ENCODE data around the gene CALU. TPM values are rescaled to one million over a fixed set of nuclear protein-coding genes. Genes with fewer than 3 reads are reported as not detected.

The CALU gene
- total and polyA plus RNA-seq, 2 donors (not counting 1 experiment from before 2014, with no cell fraction given): 5.1 to 11.2 TPM

GRCh38 chr7:128770233-128770632, 31.1 kb downstream of the CALU start:
- POLR2A ChIA-PET: no interaction called here
- Histone ChIP-seq H3K79me2 (ENCODE audit: control insufficient read depth, insufficient read depth, low read length) (no peaks in the 10 kb centered on the region), H2AFZ (ENCODE audit: insufficient read depth, low read depth, low read length, poor library complexity, severe bottlenecking) (no peak overlapping the region), H3K4me2 (replicated peaks; ENCODE audit: low read depth, low read length, poor library complexity, severe bottlenecking) (no peak overlapping the region), H3K27ac (ENCODE audit: low read length in 2 of 2) (no peak overlapping the region), H3K27me3 (replicated peaks in 1 of 4; ENCODE audit: control extremely low read depth in 1 of 4, control insufficient read depth in 3 of 4, insufficient read depth in 4 of 4, low read length in 3 of 4) (no peaks in the 10 kb centered on the region), H3K9ac (ENCODE audit: low read length) (no peak overlapping the region), H3K4me1 (ENCODE audit: control insufficient read depth in 2 of 2, insufficient read depth in 2 of 2, low read length in 2 of 2) (no peaks in the 10 kb centered on the region), H3K36me3 (replicated peaks in 1 of 2; ENCODE audit: control extremely low read depth in 1 of 2, control insufficient read depth in 1 of 2, extremely low read depth in 1 of 2, insufficient read depth in 2 of 2, low read length in 1 of 2) (peaks cover 8 to 59% of the 10 kb centered on the region in 2 experiments), H3K4me3 (ENCODE audit: control extremely low read depth in 1 of 5, extremely low read depth in 1 of 5, insufficient read depth in 1 of 5, low read depth in 2 of 5, low read length in 4 of 5) (no peak overlapping the region), H4K20me1 (ENCODE audit: control insufficient read depth, insufficient read depth, low read length, poor library complexity, severe bottlenecking) (no peaks in the 10 kb centered on the region), H3K9me3 (ENCODE audit: control extremely low read depth in 1 of 3, control insufficient read depth in 2 of 3, insufficient read depth in 1 of 3, low read length in 2 of 3) (no peaks in the 10 kb centered on the region)
- CTCF ChIA-PET: interaction anchor here (0.7 kb wide), 1 partner anchor 642 kb away, joined by 5 read pairs; no protein-coding TSS in a partner anchor
- WGBS (ENCODE audit: insufficient coverage): no CpG with 5 or more reads among the region's 2 CpGs
- Mint-ChIP-seq H3K4me3 (no peak overlapping the region), H3K27ac (no peak overlapping the region), H3K9me3 (ENCODE audit: insufficient read depth) (no peaks in the 10 kb centered on the region), H3K4me1 (no peaks in the 10 kb centered on the region), H3K27me3 (no peaks in the 10 kb centered on the region)
- intact Hi-C loops (cut with micrococcal nuclease): no loop called here
- TF ChIP-seq EZH2 (IDR thresholded peaks at IDR 0.05; ENCODE audit: borderline replicate concordance, insufficient read depth, low read depth, low read length, poor library complexity, severe bottlenecking) (no peak), CTCF (IDR thresholded peaks at IDR 0.05) (no peak)
- no peak for DNase-seq
- ATAC-seq (ENCODE audit: low read depth): no peak

- Histone ChIP-seq H4K20me1 (ENCODE audit: control insufficient read depth, insufficient read depth, low read length, poor library complexity, severe bottlenecking) (no peaks in the 10 kb centered on the region), H3K79me2 (ENCODE audit: control insufficient read depth, insufficient read depth, low read length) (no peaks in the 10 kb centered on the region), H2AFZ (ENCODE audit: insufficient read depth, low read depth, low read length, poor library complexity, severe bottlenecking) (no peak overlapping the region), H3K4me1 (ENCODE audit: control insufficient read depth in 2 of 2, insufficient read depth in 2 of 2, low read length in 2 of 2) (no peaks in the 10 kb centered on the region), H3K36me3 (replicated peaks in 1 of 2; ENCODE audit: control extremely low read depth in 1 of 2, control insufficient read depth in 1 of 2, extremely low read depth in 1 of 2, insufficient read depth in 2 of 2, low read length in 1 of 2) (peaks cover 0 to 40% of the 10 kb centered on the region in 2 experiments), H3K4me2 (replicated peaks; ENCODE audit: low read depth, low read length, poor library complexity, severe bottlenecking) (no peak overlapping the region), H3K27ac (ENCODE audit: low read length in 2 of 2) (no peak overlapping the region), H3K4me3 (ENCODE audit: control extremely low read depth in 1 of 5, extremely low read depth in 1 of 5, insufficient read depth in 1 of 5, low read depth in 2 of 5, low read length in 4 of 5) (no peak overlapping the region), H3K27me3 (replicated peaks in 1 of 4; ENCODE audit: control extremely low read depth in 1 of 4, control insufficient read depth in 3 of 4, insufficient read depth in 4 of 4, low read length in 3 of 4) (peaks cover 0 to 4% (median 2%) of the 10 kb centered on the region in 4 experiments), H3K9ac (ENCODE audit: low read length) (no peak overlapping the region), H3K9me3 (ENCODE audit: control extremely low read depth in 1 of 3, control insufficient read depth in 2 of 3, insufficient read depth in 1 of 3, low read length in 2 of 3) (peaks cover 1 to 7% (median 2%) of the 10 kb centered on the region in 3 donors)
- ChIA-PET POLR2A (interaction anchor here (0.6 kb wide), 1 partner anchor 27 kb away, joined by 3 read pairs; no protein-coding TSS in a partner anchor), CTCF (no interaction called here)
- Mint-ChIP-seq H3K27me3 (peaks cover 7% of the 10 kb centered on the region), H3K27ac (no peak overlapping the region), H3K4me3 (no peak overlapping the region), H3K9me3 (ENCODE audit: insufficient read depth) (peaks cover 7% of the 10 kb centered on the region), H3K4me1 (no peaks in the 10 kb centered on the region)
- intact Hi-C loops (cut with micrococcal nuclease): no loop called here
- WGBS (ENCODE audit: insufficient coverage): over 99% methylated on average over 10 of the region's 12 CpGs
- ATAC-seq (ENCODE audit: low read depth): no peak
- no peak for TF ChIP-seq EZH2 (IDR thresholded peaks at IDR 0.05; ENCODE audit: borderline replicate concordance, insufficient read depth, low read depth, low read length, poor library complexity, severe bottlenecking)
- no peak for TF ChIP-seq CTCF (IDR thresholded peaks at IDR 0.05)
- DNase-seq: no peak
Measured at GRCh38 chr7:128773604-128774003, 34.4 kb downstream of the CALU start.

Data from B cell (primary cell).